GM18505 (cell line): ENCODE results near the gene WIPF3.

Experiments
- ATAC-seq: cut with Tn5 transposase; IDR thresholded peaks from one replicate; pipeline ENCODE4 v1.9.1; 2021; ENCODE audit not compliant: unreplicated experiment
- POLR2A ChIP-seq: IDR thresholded peaks from 4 replicates; pipeline ENCODE4 v1.6.1; 2011; ENCODE audit warnings: borderline replicate concordance; ENCODE audit not compliant: insufficient read depth, insufficient read length; ENCODE audit errors: extremely low read depth

The WIPF3 gene, protein sequence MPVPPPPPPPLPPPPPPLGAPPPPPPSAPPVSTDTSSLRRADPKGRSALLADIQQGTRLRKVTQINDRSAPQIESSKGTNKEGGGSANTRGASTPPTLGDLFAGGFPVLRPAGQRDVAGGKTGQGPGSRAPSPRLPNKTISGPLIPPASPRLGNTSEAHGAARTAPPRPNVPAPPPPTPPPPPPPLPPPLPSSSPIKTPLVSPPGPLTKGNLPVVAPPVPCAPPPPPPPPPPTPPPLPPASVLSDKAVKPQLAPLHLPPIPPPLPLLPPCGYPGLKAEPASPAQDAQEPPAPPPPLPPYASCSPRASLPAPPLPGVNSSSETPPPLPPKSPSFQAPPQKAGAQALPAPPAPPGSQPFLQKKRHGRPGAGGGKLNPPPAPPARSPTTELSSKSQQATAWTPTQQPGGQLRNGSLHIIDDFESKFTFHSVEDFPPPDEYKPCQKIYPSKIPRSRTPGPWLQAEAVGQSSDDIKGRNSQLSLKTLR

DNA sequence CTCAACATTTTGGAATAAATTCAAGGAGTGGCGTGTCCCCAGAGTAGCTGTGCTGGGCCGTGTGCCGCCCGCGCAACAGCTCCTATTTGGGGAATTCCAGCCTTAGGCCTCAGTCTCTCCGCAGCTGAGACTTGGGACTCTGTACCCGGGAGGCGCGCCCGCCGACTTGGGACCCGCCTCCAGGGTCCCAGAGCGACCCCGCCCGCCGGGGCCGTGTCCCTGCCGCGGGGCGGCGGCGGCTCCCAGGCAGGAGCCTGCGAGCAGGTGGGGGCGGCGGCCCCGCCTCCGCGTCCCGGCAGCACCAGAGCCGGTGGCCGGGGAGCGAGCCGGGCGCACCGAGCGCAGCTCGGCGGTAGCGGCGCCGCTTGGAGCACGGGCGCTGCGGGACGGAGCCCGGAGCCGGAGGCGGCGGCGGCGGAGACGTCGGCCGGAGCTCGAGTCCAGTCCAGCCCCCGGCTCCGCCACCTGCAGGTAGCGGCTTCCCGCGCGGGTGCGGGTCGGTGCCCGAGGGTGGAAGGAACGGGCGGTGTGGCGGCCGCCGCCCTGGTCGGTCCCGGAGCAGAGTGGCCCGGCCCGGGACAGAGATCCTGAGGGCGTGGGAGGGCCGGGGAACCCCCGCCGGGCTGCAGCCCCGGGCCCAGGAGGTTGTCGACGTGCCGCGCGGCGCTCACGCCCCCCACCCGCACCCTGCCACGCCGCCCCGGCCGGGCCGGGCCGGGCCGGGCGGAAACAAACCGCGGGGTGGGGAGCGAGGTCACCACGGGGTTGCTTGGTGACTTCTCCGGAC is at the start of gene WIPF3:
WIPF3 (plus strand) TSS at position 301 of the 787 bp plus-strand sequence. CDS start 28,217 bp downstream, outside the sequence.
- no peak for ATAC-seq
- no peak for TF ChIP-seq POLR2A

DNA sequence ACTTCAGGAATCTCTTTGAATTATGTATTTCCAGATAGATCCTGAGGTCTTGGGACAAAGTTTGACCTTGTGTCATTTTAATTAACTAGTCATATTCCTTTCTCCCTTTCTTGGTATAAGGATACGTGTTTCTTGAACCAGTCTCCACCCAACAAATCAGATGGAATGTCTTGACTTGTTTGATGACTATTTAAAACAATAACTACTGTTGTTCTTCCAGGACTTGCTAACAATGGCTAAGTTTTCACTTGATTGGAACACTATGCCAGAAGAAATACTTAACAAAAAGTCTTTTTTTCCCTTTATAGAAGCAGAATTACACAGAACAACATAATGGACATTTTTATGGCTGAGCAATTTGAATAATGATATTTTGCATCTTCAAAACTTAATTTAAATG is 43.0 kb upstream of the WIPF3 start:
- no peak for TF ChIP-seq POLR2A
- ATAC-seq, result no peak

DNA sequence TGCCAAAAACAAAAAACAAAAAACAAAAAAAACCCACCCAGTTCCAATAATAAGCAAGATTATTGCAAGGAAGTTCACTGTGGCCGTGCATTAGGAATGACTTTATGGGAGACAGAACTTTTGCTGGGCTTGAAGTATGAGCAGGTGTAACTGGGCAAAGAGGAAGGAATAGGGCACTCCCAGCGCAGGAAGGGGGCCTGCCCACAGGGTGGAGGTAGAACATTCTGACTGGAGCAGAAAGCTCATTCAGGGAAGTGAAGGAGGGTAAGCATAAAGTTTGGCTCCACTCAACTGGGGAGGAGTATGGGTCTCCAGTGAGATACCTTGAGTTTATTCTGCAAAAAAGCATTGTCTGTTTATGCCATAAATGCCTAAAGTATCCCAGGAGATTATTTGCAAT is 42.1 kb upstream of the WIPF3 start:
- TF ChIP-seq POLR2A, result no peak
- ATAC-seq, result no peak

DNA sequence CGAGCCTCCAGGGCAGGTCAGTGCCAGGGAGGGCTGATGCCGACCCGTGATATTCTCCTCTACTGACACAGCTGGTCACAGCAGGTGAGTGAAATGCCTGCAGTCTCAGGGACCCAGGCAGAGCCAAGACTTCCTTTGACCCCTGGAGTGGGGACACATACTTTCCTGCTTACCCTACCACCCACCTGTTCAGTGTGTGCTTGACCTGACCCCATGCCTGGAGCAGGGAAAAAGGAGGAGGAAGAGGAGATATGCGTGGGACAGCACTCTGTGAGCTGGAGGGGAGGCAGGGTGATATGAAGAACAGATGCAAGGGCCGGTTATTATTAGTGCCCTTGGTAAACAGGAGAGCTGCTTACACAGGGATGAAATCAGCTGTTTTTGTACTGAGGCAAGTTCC is 40.8 kb upstream of the WIPF3 start:
- no peak for ATAC-seq
- TF ChIP-seq POLR2A, result no peak

DNA sequence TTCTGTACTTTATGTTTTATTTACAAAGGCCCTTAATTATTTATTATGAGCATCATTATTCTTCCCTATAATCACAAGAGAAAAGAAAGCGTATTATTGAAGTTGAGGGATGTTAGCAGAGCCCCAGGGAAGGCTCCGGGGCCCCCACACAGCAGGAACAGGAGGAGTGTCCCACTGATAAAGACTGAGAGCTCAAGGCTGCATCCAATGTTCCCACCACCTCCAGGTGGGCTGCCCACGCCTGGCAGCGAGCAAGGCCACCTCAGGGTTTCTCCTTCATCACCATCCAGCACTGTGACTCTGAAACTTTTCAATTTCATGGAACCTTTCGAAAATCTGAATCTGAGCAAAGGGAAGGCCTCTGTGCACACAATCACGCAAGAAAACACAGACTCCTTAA is 35.9 kb upstream of the WIPF3 start:
- TF ChIP-seq POLR2A, result no peak
- no peak for ATAC-seq

DNA sequence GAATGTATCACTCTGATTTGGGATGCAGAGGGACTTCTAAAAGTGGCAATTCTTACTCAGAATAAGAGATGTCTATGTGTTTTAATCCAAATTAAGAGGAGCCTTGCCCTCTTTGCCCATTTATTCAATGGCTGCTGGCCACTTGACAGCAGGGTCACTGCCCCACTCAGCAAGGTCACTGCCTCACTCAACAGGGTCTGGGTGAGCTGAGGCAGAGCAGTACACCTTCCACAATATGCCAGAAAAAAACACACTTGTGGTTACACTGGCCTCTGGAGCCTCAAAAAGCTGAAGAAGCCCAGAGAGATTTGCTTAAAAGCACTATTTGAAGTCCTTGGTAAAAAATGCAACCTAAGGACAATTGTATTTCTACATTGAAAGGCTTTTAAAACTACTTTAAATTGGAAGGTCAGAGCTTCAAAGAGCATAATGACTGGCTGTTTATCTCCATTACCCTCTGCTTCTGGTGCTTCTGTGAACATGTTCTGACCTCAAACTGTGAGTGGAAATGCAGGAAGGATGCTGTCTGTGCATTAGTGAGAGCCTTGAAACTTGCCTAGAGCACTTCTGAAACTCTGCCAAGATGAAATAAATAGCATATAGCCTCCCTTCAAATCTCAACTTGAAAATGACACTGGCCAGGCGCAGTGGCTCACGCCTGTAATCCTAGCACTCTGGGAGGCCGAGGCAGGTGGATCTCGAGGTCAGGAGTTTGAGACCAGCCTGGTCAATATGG is 35.1 kb upstream of the WIPF3 start:
- TF ChIP-seq POLR2A, result no peak
- no peak for ATAC-seq

DNA sequence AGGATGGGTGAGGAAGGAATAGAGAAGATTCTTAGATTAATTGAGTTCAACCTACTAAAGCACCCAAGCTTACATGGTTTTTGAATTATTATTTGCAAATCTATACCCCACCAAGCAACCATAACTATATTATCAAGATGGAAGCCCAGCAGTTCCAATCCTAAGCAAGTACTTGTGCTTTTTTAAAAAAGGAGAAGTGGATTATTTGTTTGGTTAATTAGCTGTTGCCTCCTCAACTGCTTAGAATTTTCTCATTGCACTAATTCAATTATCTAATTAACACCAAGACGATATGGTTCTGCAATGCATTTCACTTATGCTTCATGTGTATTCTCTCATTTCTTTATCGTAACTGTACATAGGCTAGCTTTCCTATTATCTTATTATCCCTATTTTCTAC is 27.3 kb upstream of the WIPF3 start:
- no peak for TF ChIP-seq POLR2A
- no peak for ATAC-seq

DNA sequence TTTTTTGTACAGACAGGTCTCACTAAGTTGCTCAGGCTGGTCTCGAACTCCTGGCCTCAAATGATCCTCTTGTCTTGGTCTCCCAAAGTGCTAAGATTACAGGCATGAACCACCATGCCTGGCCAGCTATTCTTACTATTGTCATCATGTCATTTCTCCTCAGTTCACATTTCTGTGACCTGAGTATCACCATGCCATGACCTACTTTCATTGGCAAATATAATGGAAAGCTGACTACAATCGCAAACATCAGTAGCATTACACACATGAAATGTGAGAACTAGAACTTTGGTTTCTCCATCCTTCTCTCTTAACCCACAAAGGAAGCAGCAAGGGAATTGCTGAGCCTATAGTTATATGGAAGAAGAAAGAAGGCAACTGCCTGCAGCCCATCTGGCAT is 26.0 kb upstream of the WIPF3 start:
- no peak for ATAC-seq
- no peak for TF ChIP-seq POLR2A

DNA sequence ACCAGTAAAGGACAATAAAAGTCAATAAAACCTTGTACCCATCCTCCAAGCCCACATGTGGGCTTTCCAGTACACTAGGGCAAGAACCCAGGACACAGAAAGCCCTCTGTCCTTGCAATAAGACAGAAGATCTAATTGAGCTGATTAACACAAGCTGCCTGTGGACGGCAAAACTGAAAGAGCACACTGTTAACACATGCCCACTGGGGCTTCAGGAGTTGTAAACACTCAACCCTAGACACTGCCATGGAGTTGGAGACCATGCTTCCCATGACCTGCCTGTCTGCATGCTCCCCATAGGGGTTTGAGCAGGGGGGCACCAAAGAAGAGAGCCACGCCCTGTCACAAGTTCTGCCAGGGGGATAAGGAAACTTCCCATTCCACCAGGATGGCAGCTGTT is 22.6 kb upstream of the WIPF3 start:
- TF ChIP-seq POLR2A, result no peak
- ATAC-seq, result no peak

DNA sequence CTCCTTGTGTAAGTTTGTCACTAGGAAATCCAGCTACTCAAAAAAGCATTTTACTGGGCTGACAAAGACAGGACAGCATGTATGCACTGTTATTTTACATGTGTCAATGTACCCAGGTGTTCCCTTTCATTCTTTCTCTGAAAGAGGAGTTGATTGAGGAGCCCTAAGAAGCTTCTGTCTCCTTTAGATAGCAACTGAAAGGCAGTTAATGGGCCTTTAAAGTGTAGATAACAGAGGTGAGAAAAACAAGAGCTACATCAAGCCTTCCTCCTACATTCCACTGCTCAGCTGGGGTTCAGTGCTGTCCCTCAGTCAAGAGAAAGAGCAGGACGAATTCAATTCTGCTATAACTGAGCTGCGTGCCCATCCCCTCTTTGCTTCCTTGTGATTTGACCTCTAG is 12.8 kb upstream of the WIPF3 start:
- ATAC-seq, result no peak
- TF ChIP-seq POLR2A, result no peak

DNA sequence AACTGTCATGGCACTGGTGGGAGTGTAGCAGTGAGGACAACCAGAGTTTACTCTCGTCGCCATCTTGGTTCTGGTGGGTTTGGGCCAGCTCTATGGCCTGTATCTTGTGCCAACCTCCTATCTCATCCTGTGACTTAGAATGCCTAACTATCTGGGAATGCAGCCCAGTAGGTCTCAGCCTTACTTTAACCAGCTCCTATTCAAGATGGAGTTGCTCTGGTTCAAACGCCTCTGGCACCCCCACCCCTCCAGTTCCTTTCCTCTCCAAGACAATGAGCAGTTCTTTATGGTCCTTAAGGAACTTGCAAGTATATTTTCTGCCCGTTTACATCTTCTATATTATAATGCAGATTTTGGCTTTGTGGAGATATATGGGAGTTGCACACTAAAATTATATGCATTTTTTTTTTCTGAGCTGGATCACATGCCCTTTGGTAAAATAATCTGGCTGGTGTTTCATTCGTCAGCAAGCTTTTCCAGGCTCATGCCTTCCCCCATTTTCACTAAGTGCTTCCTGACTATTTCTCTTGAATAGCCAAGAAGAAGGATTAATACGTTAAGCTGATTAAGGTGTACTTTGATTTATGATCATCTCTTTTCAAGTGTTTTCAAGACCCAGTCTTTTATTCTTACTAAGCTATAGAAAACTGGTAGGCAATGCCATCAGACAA is 11.2 kb upstream of the WIPF3 start:
- TF ChIP-seq POLR2A, result no peak
- no peak for ATAC-seq

DNA sequence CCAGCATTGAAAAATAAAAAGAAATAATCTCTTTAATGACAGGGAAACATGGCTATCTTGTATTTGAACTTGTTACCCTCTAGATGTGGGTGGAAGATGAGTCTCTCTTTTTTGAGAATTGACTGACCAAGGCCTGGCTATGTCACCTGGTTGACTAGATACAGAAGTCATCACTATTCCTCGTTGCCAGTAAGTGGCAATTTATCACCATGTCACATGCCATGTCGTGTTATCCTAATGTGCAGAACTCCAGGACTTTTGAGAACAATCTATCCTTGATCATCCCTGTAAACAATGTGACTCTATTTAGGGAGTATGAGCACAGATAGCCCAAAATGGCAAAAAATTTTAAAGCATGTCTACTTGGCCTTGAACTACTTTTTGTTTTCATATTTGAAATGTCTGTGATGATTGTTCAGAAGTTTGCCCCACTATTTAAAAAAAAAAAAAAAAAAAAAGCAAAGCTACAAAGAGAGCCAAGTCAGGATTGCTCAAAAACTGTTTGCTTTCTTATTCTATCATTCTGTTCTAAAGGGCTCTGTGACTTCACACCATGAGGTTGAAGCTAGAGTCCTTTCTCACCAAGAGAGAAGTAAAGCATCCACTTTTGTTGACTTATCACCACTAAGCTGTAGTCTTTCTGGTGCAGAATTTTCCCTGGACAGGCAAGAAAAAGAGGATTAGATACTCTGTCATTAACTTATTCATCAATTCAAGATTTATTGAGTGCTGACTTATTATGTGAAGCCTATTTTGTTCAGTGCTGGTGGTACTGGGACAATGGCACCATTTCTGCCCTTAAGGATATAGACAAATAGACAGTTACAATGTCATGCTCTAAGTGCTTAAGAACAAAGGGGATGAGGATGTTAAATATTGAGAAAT is 10.4 kb upstream of the WIPF3 start:
- TF ChIP-seq POLR2A, result no peak
- ATAC-seq, result no peak
